ENCODE data around the gene SLIT3.

The SLIT3 gene

DNA sequence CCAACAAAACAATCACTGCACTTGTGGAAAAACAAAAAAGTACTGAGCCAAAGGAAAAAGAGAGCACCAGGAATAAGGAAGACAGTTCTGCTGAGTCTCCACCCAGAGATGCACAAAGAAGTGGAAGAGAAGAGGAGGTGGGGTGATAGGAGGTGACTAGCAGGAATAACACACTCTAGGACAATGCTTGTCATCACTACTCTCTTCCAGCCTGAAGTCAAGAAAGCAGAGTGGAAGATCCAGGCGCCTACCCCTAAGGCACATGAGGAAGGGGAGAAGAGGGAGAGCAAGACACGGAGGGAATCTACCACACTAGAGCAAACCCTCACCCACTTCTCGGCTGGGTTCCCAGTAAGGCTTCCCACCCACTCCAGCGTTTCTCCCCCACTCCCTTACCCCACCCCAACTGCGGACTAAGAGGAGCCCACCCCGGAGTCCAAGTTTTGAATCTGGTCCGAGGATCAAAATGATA lies 1.7 kb downstream of the SLIT3 start:
- DNase-seq (ENCODE audit: low read depth), result no peak

DNA sequence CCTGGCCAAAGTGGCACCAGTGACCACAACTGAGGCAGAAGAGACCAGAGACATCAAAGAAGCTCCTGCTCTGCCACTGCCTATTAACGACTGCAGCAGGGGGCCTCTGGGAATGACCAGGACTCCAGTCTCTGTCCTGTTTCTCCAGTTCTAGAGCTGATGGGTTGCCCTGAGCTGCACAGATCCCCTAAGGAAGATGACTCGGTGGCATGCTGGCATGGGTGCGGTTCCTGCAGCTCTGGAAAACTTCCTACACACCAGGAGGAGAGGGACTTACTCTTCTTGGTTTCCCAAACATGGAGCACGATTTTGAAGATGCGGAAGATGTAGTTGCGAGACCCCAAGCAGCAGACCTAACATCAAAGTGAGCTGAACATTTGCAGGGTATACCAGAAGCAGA lies 2.7 kb downstream of the SLIT3 start:
- DNase-seq (ENCODE audit: low read depth), result no peak

DNA sequence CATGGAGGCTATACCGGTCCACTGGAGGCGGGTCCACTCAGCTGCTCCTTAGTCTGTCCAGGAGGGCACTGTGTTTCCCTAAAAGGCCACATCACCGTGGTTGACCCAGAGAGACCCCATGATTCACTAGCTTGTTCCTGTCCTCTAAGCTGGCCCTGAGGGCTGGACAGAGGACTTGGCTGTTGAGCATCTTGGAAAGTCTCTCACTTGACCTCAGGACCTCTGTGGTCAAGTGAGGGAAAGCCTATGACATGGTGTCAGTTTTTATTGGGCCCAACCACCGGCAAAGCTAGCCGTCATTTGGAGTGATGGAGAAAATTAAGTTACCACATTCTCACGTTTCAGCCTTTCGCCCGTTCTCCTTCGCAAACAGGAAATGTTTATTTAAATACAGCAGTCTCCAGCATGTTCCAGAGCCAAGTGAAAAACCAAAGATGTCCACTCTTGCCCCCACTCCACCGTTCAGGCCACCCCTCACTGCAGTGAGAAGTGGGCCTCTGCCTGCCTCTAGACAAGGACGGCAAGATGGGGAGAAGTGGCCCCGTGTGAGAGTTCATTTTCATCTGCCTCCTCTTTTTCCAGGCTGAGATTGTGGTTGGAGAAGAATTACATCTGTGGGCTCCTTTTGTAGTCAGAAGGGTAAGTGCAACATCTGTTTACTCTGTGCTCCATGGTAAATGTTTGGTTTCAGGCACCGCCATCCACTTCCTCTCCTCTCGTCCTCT lies 4.4 kb downstream of the SLIT3 start:
- DNase-seq (ENCODE audit: low read depth), result no peak

DNA sequence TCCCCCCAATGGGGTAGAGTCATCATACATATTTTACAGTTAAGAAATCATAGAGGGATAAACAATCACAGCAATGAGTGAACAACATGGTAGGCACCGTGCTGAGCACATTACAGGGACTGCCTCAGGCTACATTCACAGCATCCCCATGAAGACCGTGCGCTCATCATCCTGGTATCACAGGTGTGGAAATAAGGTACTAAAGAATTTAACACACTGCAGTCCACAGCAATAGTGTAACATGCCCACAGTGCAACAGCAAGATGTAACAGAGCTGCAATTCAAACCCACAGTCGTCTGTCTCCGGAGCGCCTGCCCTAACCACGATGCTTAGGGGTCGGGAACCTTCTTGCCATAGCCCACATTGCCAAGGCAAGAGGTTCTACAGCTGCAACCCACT lies 5.6 kb downstream of the SLIT3 start:
- DNase-seq (ENCODE audit: low read depth), result no peak

DNA sequence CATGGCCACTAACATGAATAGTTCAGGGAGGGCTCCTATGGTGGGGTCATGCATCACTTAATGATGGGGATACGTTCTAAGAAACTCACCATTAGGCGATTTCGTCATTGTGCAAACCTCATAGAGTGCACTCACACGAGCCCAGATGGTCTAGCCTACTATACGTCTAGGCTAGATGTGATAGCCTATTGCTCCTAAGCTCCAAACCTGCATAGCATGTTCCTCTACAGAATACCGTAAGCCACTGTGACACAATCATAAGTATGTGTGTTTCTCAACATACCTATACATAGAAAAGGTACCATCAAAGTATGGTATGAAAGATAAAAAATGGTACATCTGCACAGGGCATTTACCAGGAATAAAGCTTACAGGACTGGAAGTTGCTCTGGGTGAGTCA lies 6.3 kb downstream of the SLIT3 start:
- no peak for DNase-seq (ENCODE audit: low read depth)

DNA sequence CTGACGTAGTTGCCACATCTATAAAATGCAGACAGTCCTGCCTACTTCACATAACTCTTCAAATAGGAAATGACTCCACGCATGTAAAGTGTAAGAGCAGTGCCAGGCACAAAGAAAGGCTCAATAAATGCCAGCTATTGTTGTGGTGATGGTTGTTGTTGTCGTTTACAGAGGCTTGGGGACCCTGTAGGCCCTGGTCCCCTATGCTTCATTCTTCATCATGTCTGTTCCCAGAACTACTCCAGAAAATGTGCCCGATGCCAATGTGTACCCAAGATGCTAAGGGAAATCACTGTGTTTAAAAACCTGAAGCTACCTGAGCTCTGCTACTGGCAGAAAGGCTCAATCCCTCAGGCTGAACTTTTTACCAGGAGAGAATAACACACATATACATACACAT lies 9.1 kb downstream of the SLIT3 start:
- no peak for DNase-seq (ENCODE audit: low read depth)

DNA sequence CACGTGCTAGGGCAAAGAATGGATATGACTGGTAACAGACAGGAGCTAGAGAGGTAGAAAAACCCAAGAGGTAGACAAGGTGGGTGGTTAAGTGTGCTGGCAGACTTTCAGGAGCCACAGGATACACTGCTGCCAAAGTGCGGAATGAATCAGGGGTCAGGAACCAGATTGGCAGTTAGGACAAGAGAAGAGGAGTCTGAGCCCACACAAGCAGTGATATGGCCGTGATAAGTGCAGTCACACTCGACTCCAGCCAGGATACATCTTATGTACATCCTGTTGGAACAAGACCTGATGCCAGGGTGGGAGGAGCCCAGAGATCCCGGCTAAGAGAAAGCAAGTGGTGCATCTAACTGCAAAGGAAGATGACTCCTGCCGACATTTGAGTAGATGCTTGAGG lies 10.0 kb downstream of the SLIT3 start:
- no peak for DNase-seq (ENCODE audit: low read depth)

DNA sequence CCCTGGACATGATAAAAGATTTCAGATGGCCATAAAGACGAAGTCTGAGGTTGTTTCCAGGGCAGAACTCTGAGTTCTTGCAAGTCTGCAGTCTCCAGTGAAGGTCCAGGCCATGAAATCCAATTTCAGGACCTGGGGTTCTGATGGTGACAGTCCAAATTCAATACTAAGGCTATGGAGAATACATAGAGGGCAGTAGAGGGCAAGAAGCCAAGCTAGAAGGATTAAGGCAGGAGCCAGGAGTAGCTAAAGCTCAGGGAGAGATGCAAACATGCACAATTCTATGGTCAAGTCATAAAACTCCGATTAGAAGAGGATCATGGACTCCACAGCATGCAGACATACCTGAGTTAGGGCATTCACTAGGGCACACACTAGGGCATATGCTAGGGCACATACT lies 11.4 kb downstream of the SLIT3 start:
- no peak for DNase-seq (ENCODE audit: low read depth)

DNA sequence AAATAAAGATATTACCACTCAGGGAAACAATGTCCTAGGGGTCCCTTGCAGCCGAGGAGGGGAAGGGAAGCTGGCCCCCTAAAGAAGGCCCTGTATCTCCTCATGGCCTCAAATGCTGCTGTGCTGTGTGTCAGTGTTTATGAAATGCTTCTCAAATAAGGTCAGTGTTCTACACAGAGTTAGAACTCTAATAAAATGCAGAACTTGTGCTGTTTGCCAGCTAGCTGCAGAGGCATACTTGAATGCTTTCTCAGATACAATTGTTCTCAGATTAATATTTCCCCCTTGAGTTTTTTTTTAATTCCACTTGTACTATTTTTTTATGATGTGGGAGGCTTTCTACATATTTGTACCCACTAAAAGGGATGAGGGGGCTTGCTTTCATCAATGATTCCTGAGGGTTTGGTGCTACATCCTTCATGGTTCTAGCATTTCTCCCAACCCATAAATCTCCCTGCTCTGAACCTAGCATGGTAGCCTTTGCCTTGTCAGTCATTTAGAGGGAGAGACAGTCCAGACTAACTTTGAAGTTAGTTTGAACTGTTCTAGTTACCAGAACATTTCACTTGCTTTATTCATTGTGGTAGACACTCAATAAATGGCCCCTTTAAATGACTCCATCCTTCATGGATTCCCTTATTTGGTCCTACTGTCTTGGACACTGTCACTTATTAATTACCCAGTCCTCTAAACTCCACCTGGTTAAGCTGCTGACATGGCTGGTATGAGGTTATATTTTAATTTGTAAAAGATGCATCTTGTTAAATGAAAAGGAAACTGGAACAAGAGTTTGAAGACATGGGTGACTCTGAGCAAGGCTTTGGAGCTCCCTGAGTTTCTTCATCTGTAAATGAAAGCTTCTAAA lies 12.6 kb downstream of the SLIT3 start:
- no peak for DNase-seq (ENCODE audit: low read depth)

DNA sequence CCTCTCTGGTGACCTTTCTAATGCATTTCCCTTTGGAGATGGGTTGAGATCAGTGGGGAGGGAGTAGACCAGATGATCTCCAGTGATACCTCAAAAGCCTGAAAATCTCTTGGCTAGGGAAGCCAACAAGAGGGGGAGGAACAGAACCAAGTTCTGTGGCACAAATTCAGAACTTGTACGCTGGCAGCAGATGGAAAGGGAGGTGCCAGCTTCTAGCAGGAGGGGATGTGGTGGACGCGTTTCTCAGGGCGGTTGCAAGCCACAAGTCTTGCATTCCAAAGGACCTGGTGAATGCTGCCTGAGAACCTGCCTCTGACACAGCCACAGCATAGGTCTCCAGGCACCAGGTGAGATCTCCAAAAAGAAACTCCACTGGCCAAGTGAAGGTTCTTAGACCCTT lies 13.4 kb downstream of the SLIT3 start:
- no peak for DNase-seq (ENCODE audit: low read depth)

DNA sequence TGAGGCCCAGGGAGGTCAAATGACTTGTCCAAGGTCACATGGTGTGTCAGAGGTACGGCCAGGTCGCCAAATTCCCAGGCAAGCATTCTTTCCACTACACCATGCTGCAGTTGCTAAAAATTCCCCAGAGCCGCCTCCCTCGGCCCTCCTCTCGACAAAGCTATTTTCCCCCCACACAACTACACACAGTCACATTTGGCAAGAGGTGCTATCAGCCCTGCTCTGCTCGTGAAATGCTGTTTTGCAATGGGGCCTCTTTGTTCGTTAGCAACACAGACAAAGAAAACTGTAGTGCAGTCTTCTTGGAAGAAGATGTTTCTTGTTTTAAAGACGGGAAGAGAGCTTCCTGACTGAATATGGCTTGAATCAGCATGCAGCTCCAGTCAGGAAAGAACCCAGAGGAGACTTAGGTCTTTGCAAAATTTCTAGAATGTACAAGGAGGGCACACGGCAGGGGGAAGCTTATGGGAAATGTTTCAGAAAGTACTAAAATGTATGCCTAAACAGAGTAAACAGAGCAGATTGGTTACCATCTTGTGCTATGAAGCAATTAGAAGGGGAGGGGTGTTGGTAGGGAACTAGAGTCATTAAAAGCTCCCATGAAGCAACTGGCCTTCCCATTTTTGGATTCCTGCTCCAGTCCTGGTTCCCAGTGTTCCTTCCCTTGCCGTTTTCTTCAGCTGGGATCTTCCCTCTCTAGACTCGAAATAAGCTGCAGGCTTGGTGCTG lies 14.2 kb downstream of the SLIT3 start:
- no peak for DNase-seq (ENCODE audit: low read depth)

DNA sequence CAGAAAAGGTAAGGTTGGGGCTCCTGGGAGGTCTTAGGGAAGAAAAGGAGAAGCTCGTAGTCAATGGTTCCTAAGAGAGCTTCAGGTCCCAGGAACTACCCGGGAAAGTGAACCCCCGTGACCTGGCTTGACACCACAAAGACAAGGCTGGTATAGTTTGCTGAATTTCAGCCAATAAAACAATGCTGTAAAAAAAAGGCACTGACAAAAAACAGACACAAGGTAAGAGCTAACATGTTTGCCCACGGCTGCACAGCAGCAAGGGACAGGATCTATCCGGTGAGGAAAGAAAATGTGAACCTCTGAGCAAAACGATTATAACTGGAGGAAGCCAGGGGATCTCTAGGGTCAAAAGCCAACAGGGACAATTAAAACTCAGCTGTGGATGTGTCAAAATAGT lies 17.1 kb downstream of the SLIT3 start:
- DNase-seq (ENCODE audit: low read depth), result no peak

DNA sequence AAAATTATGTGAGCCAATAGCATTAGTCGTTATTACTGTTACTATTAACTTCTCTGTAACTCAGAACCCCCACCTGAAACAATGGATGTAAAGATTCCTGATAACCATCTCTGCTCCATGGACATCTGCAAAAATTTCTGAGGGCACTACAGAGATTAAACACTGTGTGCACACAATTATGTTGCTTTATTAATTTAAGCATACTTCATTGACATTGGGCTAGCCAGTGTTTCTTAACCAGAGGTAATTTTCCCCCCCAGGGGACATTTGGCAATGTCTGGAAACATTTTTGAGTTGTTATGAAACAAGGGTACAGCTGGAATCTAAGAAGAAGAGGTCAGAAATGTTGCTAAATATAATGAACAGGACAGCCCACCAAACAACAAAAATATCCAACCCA lies 19.3 kb downstream of the SLIT3 start:
- no peak for DNase-seq (ENCODE audit: low read depth)

DNA sequence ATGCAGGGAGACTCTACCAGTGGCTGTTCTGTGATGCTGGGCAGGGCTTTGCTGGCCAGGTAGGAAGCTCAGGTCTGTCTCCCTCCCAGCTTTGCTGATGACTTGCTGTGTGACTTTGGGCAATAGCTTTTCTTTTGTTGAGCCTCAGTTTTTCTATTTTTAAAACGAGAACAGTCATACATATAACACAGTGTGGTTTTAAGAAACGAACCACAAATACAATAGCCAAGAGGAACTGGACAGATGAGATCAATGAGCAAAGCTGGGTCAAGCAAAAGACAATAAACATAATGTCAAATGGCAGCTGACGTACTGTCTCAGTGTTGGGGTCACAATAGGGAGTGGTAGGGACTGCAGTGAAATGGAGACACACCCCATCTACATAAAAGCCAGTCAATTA lies 20.2 kb downstream of the SLIT3 start:
- no peak for DNase-seq (ENCODE audit: low read depth)

DNA sequence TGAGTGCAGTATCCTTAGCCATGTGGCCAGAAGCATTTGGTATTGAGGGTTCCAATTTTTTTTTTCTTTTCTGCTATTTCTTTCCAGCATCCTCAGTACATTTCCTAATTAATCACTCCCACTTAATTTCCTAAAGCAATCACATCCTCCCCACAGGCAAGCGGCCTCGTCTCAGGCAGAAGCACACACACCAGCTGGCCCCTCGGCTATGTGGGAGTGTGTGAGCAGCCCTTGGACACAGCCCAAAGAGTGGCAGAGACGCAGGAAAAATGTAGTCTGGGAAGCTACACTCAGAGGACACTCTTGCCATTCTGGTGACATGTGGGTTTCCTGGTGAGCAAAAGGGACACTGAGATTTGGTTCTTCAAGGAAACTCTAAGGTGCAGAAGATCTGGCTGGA lies 20.7 kb downstream of the SLIT3 start:
- DNase-seq (ENCODE audit: low read depth), result no peak

DNA sequence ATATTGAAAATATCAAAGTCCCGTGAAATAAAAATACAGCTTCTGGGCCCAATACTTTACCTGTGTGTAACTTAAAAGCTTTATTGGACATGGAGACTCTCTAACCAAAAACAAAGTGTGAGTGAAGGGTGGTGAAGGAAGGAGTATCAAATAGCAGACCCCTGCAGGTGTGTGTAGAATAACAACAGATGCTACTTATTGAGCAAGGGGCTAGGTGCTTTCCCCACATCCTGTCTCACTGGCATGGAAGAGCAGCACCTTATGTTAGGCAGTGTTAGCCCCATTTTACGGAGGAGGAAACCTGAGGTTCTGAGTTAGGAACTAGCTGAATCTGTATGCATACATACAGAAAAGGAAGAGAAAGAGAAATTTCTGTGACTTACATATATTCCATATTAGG lies 21.8 kb downstream of the SLIT3 start:
- DNase-seq (ENCODE audit: low read depth), result no peak

DNA sequence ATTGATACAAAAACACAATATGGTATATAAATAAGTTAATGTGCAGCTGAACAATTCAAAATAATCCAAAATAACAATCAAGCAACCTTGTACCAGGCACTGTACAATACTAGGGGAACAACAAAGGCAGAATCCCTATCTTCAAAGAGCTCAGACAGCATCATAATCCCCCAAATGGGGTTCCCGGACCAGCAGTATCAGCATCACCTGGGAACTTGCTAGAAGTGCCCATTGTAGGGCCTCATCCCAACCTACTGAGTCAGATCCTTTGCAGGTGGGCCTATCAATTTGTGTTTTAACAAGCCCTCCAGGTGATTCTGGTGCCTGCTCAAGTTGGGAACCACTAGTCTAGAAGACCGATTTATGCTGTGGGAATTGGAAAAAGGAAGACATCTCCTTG lies 27.1 kb downstream of the SLIT3 start:
- DNase-seq (ENCODE audit: low read depth), result no peak

DNA sequence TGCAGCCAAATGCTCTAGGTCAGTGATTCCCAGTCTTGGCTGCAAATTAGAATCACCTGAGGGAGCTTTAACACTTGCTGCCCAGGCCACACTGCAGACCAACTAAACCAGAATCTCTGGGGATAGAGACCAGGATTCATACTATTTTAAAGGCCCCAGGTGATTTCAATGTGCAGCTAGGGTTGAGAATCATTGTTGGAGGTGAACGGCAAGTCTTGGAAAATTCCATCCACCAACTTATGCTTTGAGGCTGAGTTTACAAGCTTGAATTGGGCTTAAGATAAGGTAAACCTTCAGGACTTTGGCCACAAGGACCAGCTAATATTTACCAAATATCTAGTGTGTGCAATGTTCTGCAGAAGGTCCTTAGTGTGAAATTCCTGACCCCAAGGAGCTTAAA lies 27.5 kb downstream of the SLIT3 start:
- no peak for DNase-seq (ENCODE audit: low read depth)

DNA sequence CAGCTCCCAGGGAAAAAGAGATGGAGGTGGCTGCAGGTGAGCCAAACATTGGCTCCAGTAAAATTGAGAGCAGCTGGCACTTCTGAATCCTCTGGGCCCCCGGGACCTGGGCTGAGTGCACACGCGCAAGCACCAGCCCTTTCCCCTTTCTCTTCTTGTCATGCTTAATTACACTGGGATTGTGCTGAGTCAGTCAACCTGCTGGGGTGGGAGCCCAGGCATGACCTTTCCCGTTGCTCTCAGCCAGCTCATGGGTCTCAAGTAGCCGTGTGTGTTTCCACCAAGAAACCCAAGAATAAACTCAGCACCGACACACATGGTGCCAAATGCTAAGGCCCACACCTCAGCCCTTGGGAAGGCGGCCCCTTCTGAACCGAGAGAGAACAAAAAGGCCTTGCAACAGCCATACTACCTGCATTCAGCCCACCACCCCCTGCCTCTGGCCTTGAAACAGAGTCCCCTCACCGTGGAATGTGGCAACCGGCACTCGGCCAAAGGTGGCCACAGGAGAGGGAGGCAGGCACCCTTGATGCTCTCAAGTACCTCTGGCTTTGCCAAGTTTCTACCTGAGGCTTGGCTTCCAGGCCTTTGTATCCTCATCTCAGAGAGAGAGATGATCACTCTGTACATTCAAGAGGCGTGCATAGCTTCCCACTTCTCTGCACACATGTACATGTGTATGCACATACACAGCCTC lies 28.1 kb downstream of the SLIT3 start:
- no peak for DNase-seq (ENCODE audit: low read depth)

DNA sequence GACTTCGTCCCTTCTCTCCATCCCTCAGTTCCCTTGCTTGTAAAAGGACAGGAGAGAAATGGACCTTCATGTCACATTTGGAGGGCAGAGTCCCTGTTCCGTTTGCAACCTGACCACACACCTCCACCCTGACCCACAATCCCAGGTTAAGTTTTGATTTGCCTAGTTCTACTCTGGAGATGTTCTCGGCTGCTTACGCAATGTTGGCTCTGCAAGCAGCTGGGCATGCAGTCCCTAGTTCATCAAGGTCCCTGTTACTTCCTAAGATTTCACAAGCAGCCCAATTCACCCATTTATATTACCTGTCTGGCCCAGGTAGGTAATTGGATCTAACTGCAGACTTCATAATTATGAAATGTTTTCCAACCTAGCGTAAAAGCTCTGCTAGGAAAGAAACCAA lies 28.8 kb downstream of the SLIT3 start:
- no peak for DNase-seq (ENCODE audit: low read depth)

DNA sequence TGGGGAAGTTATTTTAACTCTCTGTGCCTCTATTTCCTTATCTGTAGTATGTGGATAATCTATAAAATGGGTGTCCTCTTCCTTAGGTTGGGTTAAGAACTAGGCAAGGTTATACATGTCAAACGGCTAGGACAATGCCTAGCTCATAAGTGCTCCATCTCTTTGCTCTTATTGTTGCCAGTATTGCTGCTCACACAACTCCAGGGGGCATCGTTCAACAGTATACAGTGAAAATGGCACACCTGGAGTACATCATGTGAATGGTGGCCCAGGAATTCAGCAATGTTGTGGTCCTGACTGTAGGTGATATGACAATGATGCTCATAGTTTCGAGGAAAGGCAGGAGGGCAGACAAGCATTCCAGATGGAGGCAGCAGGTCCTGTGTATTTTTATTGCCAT lies 30.1 kb downstream of the SLIT3 start:
- DNase-seq (ENCODE audit: low read depth), result no peak

DNA sequence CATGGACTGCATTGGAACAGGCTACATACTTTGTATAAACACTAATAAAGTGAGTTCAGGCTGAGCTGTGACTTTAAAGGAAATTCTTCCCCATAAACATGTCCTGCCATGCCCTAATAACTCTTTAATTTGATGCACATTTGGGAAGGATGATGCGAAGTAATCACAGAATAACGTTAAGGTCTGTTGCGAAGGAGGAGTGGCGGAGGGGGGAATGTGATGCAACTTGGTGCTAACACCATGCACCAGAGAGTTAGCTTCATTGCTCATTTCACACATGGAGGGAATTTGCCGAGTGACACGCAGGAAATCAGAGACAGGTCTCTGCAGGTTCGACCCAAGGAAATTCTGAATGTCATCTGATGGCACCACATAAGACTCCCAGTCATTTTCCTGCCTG lies 32.9 kb downstream of the SLIT3 start:
- DNase-seq (ENCODE audit: low read depth), result no peak

All from stimulated activated CD4-positive, alpha-beta T cell treated with anti-CD3 and anti-CD28 coated beads, Interleukin-2, amount 100 ng/mL, for 4 hours (primary cell).